ENCODE measurements around the gene CD180. TPM values are rescaled to one million over a fixed set of nuclear protein-coding genes. Genes with fewer than 3 reads are reported as not detected.

CD180 gene
- polyA plus RNA-seq, 1 donor, result 1.1 TPM

DNA sequence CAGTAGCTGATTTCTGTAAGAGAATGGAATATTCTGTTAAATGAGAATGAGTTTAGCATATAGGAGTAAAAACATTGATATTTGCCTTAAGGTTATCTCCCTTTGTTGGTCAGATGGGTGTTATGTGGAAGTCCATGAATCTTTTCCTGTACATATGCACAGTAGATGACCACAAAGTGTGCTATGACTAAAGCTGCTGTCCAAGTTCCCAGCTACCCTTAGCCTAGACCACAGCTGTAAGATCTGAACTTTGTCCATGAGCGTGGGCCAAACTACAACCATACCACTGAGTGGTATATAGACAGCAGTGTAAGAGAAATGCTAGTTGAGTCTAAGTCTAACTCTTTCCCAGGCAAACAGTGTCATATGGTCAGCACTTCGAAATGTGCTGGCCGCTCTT is 48.8 kb downstream of the CD180 start:
- peaks cover 39% of the 10 kb centered on the region for H3K4me1 ChIP-seq (ENCODE audit: control insufficient read depth, insufficient read depth, low read length)
- no CpG with 5 or more reads among the region's 3 CpGs for WGBS (ENCODE audit: insufficient coverage, low lambda C conversion rate)
- no peaks in the 10 kb centered on the region for H3K27me3 ChIP-seq (ENCODE audit: control insufficient read depth, insufficient read depth, low read length)
- peaks cover 43% of the 10 kb centered on the region for H3K36me3 ChIP-seq (ENCODE audit: control insufficient read depth, insufficient read depth, low read length)
- H3K4me3 ChIP-seq (ENCODE audit: low read length), result no peak overlapping the region
- DNase-seq, result peak in 1 of 2 donors; percentile 27
- no peak overlapping the region for H3K27ac ChIP-seq (ENCODE audit: low read length)
- no peaks in the 10 kb centered on the region for H3K9me3 ChIP-seq (ENCODE audit: control insufficient read depth, low read depth, low read length)

DNA sequence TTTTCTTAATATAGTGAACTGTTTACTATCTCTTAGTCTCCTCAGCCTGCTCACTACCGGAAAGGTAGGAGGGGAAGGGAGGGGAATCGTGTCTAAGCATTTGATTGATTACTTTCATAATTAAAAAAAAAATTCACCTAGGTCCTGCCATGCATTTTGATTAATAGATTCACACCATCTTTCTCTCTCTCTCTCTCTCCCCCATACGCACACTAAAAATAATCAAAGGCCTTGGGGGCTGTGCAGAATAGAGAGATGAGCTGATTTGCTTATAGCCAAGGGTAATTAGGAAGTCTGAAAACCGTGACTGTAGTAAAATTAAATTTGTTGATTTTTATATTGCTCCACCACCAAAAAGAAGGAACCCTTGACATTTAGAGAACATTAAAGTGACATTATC is 49.6 kb downstream of the CD180 start:
- WGBS (ENCODE audit: insufficient coverage, low lambda C conversion rate), result 90% methylated on average over 2 of the region's 4 CpGs
- H3K36me3 ChIP-seq (ENCODE audit: control insufficient read depth, insufficient read depth, low read length), result peaks cover 44% of the 10 kb centered on the region
- no peak overlapping the region for H3K4me3 ChIP-seq (ENCODE audit: low read length)
- H3K27ac ChIP-seq (ENCODE audit: low read length), result no peak overlapping the region
- peaks cover 42% of the 10 kb centered on the region for H3K4me1 ChIP-seq (ENCODE audit: control insufficient read depth, insufficient read depth, low read length)
- H3K9me3 ChIP-seq (ENCODE audit: control insufficient read depth, low read depth, low read length), result no peaks in the 10 kb centered on the region
- no peak for DNase-seq
- no peaks in the 10 kb centered on the region for H3K27me3 ChIP-seq (ENCODE audit: control insufficient read depth, insufficient read depth, low read length)

DNA sequence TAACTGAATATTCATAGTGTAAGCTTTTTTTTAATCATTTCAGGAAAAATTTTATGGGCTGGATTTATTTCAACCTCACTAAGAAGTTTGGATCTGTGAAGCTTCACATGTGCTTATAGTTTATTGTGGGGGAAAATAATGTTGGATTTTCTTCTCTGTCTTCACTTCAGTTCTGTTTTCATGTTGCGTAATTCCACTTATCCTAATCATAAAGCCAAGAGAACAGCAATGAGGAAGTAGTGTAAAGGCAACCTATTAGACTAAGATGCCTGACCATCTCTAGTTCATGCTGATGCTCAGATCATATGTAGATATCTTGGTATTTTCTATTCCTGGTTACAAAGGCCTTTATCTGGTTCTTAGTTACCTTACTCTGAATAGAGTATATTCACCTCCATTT is 50.0 kb downstream of the CD180 start:
- Histone ChIP-seq H3K27me3 (ENCODE audit: control insufficient read depth, insufficient read depth, low read length) (no peaks in the 10 kb centered on the region), H3K36me3 (ENCODE audit: control insufficient read depth, insufficient read depth, low read length) (peaks cover 44% of the 10 kb centered on the region), H3K27ac (ENCODE audit: low read length) (no peak overlapping the region), H3K9me3 (ENCODE audit: control insufficient read depth, low read depth, low read length) (no peaks in the 10 kb centered on the region), H3K4me1 (ENCODE audit: control insufficient read depth, insufficient read depth, low read length) (peaks cover 42% of the 10 kb centered on the region), H3K4me3 (ENCODE audit: low read length) (no peak overlapping the region)
- no CpG with 5 or more reads among the region's 1 CpG for WGBS (ENCODE audit: insufficient coverage, low lambda C conversion rate)
- peak in 1 of 2 donors; percentile 53 for DNase-seq

DNA sequence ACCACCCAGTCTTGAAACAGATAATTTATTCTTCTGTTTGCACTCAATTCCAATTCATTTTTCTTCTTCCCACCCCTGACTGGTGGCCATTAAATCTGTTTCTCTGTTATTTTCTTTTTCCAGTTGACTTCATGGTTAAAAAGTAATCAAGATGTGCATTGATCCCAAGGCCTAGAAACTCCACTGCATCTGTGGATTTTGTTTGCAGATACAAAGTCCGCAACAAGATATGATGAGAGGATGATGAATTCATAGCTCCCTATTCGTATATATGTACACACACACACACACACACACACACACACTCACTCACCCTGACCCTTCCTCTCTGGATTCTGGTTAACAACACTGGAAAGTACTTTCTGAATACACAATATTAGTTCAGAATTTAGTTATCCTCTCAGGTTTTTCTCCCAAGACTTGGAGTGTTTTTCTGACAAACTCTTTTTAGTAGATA is 52.4 kb downstream of the CD180 start:
- no CpG with 5 or more reads among the region's 2 CpGs for WGBS (ENCODE audit: insufficient coverage, low lambda C conversion rate)
- peaks cover 49% of the 10 kb centered on the region for H3K4me1 ChIP-seq (ENCODE audit: control insufficient read depth, insufficient read depth, low read length)
- H3K9me3 ChIP-seq (ENCODE audit: control insufficient read depth, low read depth, low read length), result no peaks in the 10 kb centered on the region

DNA sequence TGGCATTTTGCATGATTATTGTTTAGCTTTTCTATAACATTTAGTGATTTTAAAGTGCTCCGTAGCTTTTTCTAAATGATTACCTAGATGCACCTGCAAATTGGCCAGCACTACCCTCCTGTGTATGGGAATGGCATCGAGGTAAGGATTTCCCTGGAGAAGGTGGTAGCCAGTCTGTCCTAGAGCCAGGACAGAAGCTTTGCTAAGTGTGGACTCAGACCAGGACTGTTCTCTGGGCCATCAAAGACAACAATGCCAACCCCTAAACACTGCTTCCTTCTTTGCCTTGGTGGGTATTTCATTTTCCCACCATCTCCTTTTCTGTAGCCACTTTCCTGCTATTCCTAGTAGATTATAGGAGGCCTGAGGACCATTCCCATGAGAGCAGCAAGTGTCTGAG is 53.0 kb downstream of the CD180 start:
- Histone ChIP-seq H3K4me1 (ENCODE audit: control insufficient read depth, insufficient read depth, low read length) (peaks cover 49% of the 10 kb centered on the region), H3K36me3 (ENCODE audit: control insufficient read depth, insufficient read depth, low read length) (peaks cover 29% of the 10 kb centered on the region), H3K27me3 (ENCODE audit: control insufficient read depth, insufficient read depth, low read length) (no peaks in the 10 kb centered on the region), H3K4me3 (ENCODE audit: low read length) (no peak overlapping the region), H3K27ac (ENCODE audit: low read length) (peak overlapping the region; percentile 46), H3K9me3 (ENCODE audit: control insufficient read depth, low read depth, low read length) (no peaks in the 10 kb centered on the region)
- DNase-seq, result no peak
- WGBS (ENCODE audit: insufficient coverage, low lambda C conversion rate), result no CpG with 5 or more reads among the region's 2 CpGs

More for the DNA sequence above, 52.4 kb downstream of the CD180 start:
- Histone ChIP-seq H3K36me3 (ENCODE audit: control insufficient read depth, insufficient read depth, low read length) (peaks cover 33% of the 10 kb centered on the region), H3K27ac (ENCODE audit: low read length) (peak overlapping the region; percentile 67), H3K4me3 (ENCODE audit: low read length) (no peak overlapping the region), H3K27me3 (ENCODE audit: control insufficient read depth, insufficient read depth, low read length) (no peaks in the 10 kb centered on the region)
- DNase-seq, result peak; percentile 57 to 85

DNA sequence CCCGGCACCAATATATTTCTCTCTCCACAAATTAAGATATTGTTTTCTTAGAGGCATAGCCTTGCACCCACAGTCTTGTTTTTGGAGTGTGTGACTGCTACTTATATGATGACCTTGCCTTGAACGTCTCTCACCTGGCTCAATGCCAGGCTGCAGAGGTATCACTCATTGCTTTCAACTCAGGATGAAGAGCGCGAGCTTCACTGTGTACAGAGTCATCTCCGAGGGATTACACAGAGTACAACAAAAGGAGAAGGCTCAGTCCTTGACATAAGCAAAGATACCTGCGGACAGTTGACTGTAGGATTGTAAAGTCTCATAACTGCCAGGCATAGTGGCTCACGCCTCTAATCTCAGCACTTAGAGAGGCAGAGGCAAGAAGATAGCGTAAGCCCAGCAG is 53.8 kb downstream of the CD180 start:
- no CpG with 5 or more reads among the region's 8 CpGs for WGBS (ENCODE audit: insufficient coverage, low lambda C conversion rate)
- Histone ChIP-seq H3K27ac (ENCODE audit: low read length) (no peak overlapping the region), H3K36me3 (ENCODE audit: control insufficient read depth, insufficient read depth, low read length) (peaks cover 28% of the 10 kb centered on the region), H3K27me3 (ENCODE audit: control insufficient read depth, insufficient read depth, low read length) (no peaks in the 10 kb centered on the region), H3K4me3 (ENCODE audit: low read length) (no peak overlapping the region), H3K4me1 (ENCODE audit: control insufficient read depth, insufficient read depth, low read length) (peaks cover 46% of the 10 kb centered on the region), H3K9me3 (ENCODE audit: control insufficient read depth, low read depth, low read length) (no peaks in the 10 kb centered on the region)
- DNase-seq, result no peak

DNA sequence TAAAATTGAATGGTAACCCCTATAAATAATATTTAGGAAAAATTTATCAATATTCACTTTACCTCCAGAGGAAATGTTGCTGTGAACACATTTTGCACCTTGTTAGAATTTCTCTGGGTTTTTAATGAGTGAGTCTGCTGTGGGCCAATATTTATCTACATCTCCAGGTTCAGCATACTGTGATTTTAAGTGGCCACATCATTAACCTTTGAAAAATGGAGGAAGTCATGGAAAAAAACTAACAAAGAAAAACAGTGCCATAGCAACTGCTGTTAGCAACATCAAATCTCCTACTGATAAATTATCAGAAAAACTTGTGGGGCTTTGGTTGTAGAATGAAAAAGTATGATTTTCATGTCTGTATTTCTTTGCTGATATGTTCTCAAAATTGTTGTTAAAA is 55.0 kb downstream of the CD180 start:
- no peak overlapping the region for H3K4me3 ChIP-seq (ENCODE audit: low read length)
- no peak for DNase-seq
- H3K9me3 ChIP-seq (ENCODE audit: control insufficient read depth, low read depth, low read length), result no peaks in the 10 kb centered on the region
- no peaks in the 10 kb centered on the region for H3K27me3 ChIP-seq (ENCODE audit: control insufficient read depth, insufficient read depth, low read length)
- no peak overlapping the region for H3K27ac ChIP-seq (ENCODE audit: low read length)
- peaks cover 39% of the 10 kb centered on the region for H3K4me1 ChIP-seq (ENCODE audit: control insufficient read depth, insufficient read depth, low read length)
- H3K36me3 ChIP-seq (ENCODE audit: control insufficient read depth, insufficient read depth, low read length), result peaks cover 28% of the 10 kb centered on the region

DNA sequence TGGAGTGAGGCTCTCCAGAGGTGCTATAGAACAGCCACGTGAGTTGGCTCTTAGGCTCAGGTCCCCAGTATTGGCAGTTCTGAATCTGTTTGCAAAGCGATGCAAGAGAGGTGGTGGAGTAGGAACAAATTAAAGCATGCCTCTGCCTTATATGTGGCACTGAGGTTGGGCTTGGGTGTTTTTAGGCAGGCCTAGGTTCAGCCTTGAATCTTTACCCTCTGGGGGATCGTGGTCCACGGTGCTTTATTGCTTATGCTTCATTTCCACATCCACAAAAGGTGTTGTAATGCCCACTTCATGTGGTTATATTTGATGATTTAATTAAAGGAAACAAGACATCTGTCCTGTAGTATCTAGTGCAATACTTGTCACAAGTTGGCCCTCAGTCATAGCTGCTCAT is 56.2 kb downstream of the CD180 start:
- H3K36me3 ChIP-seq (ENCODE audit: control insufficient read depth, insufficient read depth, low read length), result peaks cover 28% of the 10 kb centered on the region
- H3K27me3 ChIP-seq (ENCODE audit: control insufficient read depth, insufficient read depth, low read length), result no peaks in the 10 kb centered on the region
- H3K4me3 ChIP-seq (ENCODE audit: low read length), result no peak overlapping the region
- 90% methylated on average over 2 of the region's 4 CpGs for WGBS (ENCODE audit: insufficient coverage, low lambda C conversion rate)
- peaks cover 30% of the 10 kb centered on the region for H3K4me1 ChIP-seq (ENCODE audit: control insufficient read depth, insufficient read depth, low read length)
- H3K9me3 ChIP-seq (ENCODE audit: control insufficient read depth, low read depth, low read length), result no peaks in the 10 kb centered on the region
- DNase-seq, result no peak
- no peak overlapping the region for H3K27ac ChIP-seq (ENCODE audit: low read length)

DNA sequence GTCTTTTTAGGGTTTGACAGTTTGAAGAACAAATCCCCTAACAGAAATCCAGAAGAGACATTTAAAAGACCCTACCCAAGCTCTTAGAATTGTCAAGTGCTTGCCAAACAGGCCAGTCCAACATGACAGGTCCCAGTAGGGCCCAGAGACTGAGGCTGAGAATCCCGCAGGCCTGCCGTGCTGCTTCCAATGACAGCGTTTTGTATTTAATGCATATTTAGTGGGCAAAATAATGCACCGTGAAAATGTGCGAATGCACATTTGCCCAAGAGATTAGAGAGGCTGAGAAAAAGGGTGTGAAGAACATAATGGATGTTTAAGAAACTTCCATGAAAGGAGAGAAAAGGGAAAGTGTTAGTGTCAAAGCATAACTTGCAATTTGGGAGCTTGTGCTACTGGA is 57.6 kb downstream of the CD180 start:
- WGBS (ENCODE audit: insufficient coverage, low lambda C conversion rate), result 100% methylated on average over 3 of the region's 5 CpGs
- H3K4me3 ChIP-seq (ENCODE audit: low read length), result no peak overlapping the region
- peaks cover 20% of the 10 kb centered on the region for H3K4me1 ChIP-seq (ENCODE audit: control insufficient read depth, insufficient read depth, low read length)
- no peak for DNase-seq
- no peaks in the 10 kb centered on the region for H3K27me3 ChIP-seq (ENCODE audit: control insufficient read depth, insufficient read depth, low read length)
- peaks cover 29% of the 10 kb centered on the region for H3K36me3 ChIP-seq (ENCODE audit: control insufficient read depth, insufficient read depth, low read length)
- no peak overlapping the region for H3K27ac ChIP-seq (ENCODE audit: low read length)
- H3K9me3 ChIP-seq (ENCODE audit: control insufficient read depth, low read depth, low read length), result no peaks in the 10 kb centered on the region

DNA sequence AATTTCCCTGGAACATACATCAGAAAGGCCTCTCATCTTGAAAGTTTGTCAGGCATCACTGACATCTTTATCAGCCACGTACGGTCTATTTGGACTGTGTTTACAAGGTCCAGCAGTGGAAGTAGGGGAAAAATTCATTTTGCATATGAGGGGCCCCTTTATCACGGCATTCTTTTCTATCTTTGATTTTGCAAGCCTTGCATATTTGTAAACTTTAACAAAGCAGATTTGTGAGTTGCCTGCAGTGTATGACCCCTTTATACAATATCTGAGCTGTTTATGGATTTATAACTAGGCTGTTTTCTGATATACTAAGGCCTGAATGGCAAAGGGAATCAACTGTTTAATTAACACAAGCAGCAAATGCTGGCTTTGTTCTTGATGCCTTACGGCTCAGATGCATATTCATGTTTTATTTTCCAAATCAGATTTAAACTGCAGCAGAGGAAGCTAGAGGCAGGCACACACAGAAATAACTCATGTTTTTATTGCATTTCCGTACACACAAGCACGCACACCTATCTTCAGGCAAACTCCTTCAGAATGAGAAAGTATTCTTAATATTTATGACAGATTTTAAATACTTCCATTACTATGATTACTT is 61.1 kb downstream of the CD180 start:
- no peaks in the 10 kb centered on the region for H3K27me3 ChIP-seq (ENCODE audit: control insufficient read depth, insufficient read depth, low read length)
- peaks cover 20% of the 10 kb centered on the region for H3K36me3 ChIP-seq (ENCODE audit: control insufficient read depth, insufficient read depth, low read length)
- peaks cover 7% of the 10 kb centered on the region for H3K4me1 ChIP-seq (ENCODE audit: control insufficient read depth, insufficient read depth, low read length)
- no peak overlapping the region for H3K27ac ChIP-seq (ENCODE audit: low read length)
- H3K9me3 ChIP-seq (ENCODE audit: control insufficient read depth, low read depth, low read length), result no peaks in the 10 kb centered on the region
- 62% methylated on average over 4 of the region's 6 CpGs for WGBS (ENCODE audit: insufficient coverage, low lambda C conversion rate)
- no peak for DNase-seq
- no peak overlapping the region for H3K4me3 ChIP-seq (ENCODE audit: low read length)

DNA sequence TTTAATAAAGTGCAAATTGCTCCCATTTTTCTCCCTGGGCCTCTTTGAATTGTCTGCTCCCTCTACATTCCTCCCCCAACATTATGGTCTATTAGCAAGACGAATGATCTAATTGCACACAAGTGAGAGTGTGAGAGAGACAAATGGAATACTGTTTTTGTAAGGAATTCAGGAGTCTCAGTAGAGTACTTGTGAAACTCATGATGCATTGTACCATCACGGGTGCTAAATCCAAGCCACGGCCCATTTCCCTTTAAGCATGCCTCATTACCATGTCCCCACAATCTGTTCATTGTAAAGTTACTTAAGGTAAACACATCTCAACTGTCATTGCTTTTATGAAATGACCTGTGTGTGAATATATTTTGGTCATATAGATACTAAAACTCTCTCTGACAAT is 62.8 kb downstream of the CD180 start:
- H3K27me3 ChIP-seq (ENCODE audit: control insufficient read depth, insufficient read depth, low read length), result no peaks in the 10 kb centered on the region
- no peak overlapping the region for H3K4me3 ChIP-seq (ENCODE audit: low read length)
- no peak for DNase-seq
- no CpG with 5 or more reads among the region's 3 CpGs for WGBS (ENCODE audit: insufficient coverage, low lambda C conversion rate)
- no peak overlapping the region for H3K27ac ChIP-seq (ENCODE audit: low read length)
- H3K4me1 ChIP-seq (ENCODE audit: control insufficient read depth, insufficient read depth, low read length), result no peaks in the 10 kb centered on the region
- peaks cover 25% of the 10 kb centered on the region for H3K36me3 ChIP-seq (ENCODE audit: control insufficient read depth, insufficient read depth, low read length)
- no peaks in the 10 kb centered on the region for H3K9me3 ChIP-seq (ENCODE audit: control insufficient read depth, low read depth, low read length)
